ENCODE data around the gene KCNMB2.

KCNMB2 gene

DNA sequence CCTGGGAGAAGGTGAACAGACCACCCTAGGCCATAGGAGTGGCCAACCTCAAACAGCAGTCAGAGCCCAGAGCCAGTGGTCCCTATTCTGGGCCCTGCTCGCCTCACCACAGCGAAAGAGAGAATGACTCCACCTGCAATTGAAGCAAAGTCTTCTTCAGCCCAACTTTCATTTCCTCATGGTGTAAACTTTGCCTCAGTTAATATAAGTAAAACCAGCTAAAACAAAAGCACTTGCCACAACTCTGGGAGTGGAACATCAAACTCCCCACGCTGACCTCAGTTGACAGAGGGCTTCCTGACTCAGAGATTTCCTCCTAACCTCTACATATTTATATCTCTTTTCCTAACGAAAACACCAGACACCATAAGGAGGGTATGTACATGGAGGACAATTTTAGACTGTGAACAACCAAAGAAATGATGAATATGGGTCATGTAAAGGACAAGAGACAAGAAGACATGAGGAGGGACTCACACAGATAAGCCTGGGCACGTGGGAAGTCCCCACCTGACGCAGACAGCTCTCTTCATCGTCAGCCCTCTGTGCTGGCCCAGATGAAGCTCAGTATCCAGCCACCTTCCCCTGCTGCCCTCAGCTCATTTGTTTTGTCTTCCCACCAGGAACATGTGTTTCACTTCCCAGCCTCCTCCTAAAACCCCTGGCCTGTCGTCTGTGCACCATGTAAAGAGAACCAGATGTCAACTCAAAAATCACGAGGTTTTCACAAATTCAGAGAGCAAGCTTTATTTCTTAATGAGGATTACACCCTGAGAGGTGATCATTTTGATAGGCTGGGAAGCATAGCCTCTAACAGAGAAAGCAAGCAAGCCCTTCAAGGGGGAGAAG lies 140.9 kb downstream of the KCNMB2 start:
- no peak overlapping the region for H3K27ac Mint-ChIP-seq
- peaks cover 3% of the 10 kb centered on the region for H3K27me3 Mint-ChIP-seq
- no peaks in the 10 kb centered on the region for H3K4me1 Mint-ChIP-seq
- no peak overlapping the region for H3K4me3 Mint-ChIP-seq
- no peaks in the 10 kb centered on the region for H3K36me3 Mint-ChIP-seq
- no peaks in the 10 kb centered on the region for H3K9me3 Mint-ChIP-seq

DNA sequence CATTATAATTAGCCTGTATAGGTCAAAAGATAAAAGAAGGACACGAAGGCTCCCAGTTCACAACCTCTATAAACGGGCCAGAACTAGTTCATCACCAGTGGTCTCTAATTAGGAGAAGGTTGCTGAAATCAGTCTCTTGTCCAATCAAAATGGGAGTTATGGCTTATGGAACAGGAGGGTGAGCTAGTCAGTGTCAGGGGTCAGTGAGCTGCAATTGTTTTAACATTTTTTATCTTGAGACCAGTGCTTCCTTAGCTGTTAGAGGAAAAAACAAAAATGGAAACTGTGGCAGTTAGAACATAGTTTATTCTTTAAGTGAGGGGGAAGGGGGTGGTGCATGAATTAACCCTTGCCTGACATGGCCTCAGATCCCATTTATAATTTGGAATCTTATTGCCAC lies 141.7 kb downstream of the KCNMB2 start:
- no peaks in the 10 kb centered on the region for H3K36me3 Mint-ChIP-seq
- no peaks in the 10 kb centered on the region for H3K4me1 Mint-ChIP-seq
- no peak overlapping the region for H3K4me3 Mint-ChIP-seq
- no peak overlapping the region for H3K27ac Mint-ChIP-seq
- no peaks in the 10 kb centered on the region for H3K9me3 Mint-ChIP-seq
- H3K27me3 Mint-ChIP-seq: peaks cover 3% of the 10 kb centered on the region

DNA sequence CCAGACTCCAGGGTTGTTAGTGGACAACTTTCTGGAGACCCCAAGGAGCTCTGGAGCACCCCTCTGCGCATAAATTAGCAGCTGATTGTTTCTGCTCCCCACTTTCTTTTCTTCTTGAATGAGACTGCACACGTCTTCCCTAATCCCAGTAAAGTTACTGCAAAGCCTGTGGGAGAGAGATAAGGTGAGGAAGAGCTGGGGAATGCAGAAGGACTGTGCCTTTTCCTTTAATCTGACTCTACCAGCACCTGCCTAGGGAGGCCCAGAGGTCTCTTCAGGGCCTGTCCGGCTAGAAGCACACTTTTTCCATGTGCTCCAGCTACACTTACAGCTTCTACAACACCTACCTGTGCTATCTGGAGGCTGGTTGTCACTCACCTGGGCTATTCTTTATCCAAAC lies 143.8 kb downstream of the KCNMB2 start:
- H3K27me3 Mint-ChIP-seq: peaks cover 3% of the 10 kb centered on the region
- peaks cover 7% of the 10 kb centered on the region for H3K9me3 Mint-ChIP-seq
- no peak overlapping the region for H3K27ac Mint-ChIP-seq
- H3K36me3 Mint-ChIP-seq: no peaks in the 10 kb centered on the region
- H3K4me3 Mint-ChIP-seq: no peak overlapping the region
- no peaks in the 10 kb centered on the region for H3K4me1 Mint-ChIP-seq

DNA sequence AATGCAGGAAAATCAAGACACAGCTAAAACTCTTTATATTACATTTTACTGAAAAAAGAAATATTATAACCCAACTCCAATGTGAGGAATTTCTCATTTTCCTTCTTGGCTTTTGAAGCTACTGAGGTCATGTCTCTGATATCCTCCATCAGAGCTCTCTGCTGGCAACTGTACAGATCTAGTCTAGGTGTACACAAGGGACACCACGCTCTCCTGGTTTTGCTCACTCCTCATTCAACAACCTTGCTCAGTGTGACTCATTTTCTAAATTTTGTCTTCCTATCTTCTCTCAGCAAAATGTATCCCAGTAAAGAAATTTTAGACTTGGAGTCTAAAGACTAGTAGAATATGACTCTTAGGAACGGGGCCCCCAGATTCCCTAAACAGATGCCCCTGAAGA lies 144.3 kb downstream of the KCNMB2 start:
- peaks cover 7% of the 10 kb centered on the region for H3K9me3 Mint-ChIP-seq
- H3K36me3 Mint-ChIP-seq: no peaks in the 10 kb centered on the region
- peaks cover 3% of the 10 kb centered on the region for H3K27me3 Mint-ChIP-seq
- no peaks in the 10 kb centered on the region for H3K4me1 Mint-ChIP-seq
- H3K4me3 Mint-ChIP-seq: no peak overlapping the region
- H3K27ac Mint-ChIP-seq: no peak overlapping the region

DNA sequence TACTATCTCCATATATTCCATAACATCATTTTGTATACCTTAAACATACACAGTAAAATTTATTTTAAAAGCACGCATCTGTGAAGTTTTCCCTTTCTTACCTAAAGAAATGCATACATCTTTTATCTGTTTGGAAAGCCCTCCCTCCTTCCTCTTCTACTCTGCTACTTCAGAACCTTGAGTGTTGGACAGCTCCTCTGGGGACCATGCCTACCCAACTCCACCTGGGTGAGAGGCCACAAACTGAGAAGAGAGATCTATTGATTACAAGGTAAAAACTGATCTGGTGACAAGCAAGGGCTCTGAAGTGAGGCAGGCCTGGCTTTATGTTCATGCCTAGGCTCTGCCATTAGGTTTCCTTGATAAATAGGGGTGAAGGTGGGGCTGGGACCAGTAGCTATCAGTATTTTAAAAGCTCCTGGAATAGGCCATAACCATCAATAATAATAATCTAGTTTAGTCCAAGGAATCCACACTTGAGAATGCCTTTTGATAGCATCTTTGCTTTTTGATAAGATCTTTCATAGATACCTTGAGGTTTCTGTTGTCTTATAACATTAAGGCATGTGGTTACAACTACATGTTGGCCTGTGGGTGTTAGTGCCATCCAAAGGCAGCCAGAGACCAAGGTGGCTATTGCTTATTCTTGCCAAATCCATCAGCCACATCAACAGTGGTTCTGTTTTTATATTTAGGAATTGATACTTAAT lies 148.8 kb downstream of the KCNMB2 start:
- Mint-ChIP-seq H3K36me3 (no peaks in the 10 kb centered on the region), H3K9me3 (peaks cover 7% of the 10 kb centered on the region), H3K4me1 (no peaks in the 10 kb centered on the region), H3K4me3 (no peak overlapping the region), H3K27me3 (peaks cover 2% of the 10 kb centered on the region), H3K27ac (no peak overlapping the region)

DNA sequence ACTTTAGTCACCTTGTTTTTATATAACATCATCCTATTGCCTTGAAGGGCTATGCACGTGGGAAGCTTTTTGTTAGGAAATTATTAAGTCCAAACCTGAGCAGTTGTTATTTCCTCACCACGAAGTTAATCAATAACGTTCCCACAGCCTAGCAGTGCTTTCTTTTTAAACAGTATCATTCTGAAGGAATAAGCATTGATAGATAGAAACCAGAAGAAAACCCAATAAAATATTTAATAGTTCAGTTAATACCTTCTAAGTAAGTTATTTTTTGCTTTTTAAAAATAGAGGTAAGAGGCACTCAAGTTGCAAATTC lies 149.3 kb downstream of the KCNMB2 start:
- H3K9me3 Mint-ChIP-seq: peaks cover 7% of the 10 kb centered on the region
- H3K4me1 Mint-ChIP-seq: no peaks in the 10 kb centered on the region
- H3K4me3 Mint-ChIP-seq: no peak overlapping the region
- no peak overlapping the region for H3K27ac Mint-ChIP-seq
- peaks cover 1% of the 10 kb centered on the region for H3K27me3 Mint-ChIP-seq
- H3K36me3 Mint-ChIP-seq: no peaks in the 10 kb centered on the region

DNA sequence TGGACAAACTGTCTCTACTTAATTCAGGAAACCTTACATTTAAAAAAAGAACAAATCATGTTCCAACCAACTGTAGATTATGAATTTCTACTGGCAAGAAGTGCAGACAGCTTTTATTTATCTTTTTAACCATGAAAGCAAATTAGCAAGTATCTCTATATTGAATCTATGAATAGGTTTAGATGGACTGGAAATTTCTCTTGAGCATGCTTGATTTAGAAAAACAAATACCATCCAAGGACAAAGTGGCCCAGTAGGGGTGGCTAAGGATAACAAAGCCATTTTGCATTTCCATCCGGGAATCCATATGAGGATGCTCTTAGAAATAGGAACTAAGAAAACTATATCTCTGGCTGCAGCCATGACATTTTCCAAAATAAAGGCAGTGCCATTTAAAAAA lies 150.6 kb downstream of the KCNMB2 start:
- Mint-ChIP-seq H3K9me3 (peaks cover 7% of the 10 kb centered on the region), H3K36me3 (no peaks in the 10 kb centered on the region), H3K4me3 (no peak overlapping the region), H3K27me3 (no peaks in the 10 kb centered on the region), H3K4me1 (no peaks in the 10 kb centered on the region), H3K27ac (no peak overlapping the region)

DNA sequence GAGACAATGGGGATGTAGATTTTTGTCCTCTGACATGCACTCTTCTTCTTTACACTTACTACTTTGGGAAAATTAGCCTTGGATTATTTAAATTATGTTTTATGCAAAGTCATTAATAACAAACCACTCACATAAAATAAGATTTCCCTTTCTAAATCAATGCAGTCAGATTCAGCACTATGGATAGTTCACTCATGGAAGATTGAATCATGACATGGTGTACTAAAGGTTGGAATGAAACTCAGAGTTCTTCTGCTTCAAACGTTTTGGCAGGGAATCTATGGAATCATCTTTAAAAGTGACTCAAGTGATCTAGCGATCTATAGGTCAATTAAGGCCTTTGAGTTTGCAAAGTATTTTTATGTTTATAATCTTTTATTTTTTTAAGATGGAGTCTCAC lies 154.3 kb downstream of the KCNMB2 start:
- Mint-ChIP-seq H3K27me3 (no peaks in the 10 kb centered on the region), H3K36me3 (no peaks in the 10 kb centered on the region), H3K27ac (no peak overlapping the region), H3K9me3 (peaks cover 4% of the 10 kb centered on the region), H3K4me1 (no peaks in the 10 kb centered on the region), H3K4me3 (no peak overlapping the region)

DNA sequence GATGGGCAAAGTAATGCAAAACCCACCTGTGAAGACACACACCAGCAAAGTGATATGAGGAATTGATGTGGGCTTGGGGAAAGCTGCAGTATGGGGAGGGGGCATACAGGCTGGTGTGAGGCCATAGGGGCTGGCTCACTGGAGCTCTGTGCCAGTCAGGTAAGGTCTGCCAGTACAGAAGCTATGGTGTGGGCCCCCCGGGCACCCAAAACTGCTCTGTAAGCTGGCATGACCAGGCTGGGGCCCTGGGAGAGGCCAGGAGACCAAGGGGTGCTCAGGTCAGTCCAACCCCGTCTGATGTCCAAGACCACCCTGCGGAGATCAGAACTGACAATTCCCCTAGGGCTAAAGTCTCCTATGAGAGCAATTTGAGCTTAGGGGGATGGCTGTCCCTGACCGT lies 163.1 kb downstream of the KCNMB2 start:
- Mint-ChIP-seq H3K27ac (no peak overlapping the region), H3K9me3 (peaks cover 23% of the 10 kb centered on the region), H3K27me3 (peaks cover 2% of the 10 kb centered on the region)

DNA sequence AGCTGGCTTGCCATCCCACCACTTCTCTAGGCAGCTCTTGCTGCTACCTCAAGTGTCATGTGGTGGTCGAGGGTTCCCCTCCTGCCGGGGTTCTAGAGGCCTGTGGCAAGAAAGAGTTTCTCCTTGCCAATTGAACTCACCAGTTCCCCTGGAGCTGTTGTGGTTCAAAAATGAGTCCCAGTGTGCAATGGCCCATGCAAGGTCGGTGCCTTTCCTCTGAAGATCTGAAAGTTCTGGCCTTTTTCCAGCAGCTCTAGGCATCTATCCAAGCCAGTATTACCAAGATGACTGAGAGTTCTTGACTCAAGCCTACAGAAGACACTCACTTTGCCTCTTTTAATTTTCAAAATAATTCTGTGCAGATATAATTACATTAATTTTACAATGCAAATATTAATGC lies 163.6 kb downstream of the KCNMB2 start:
- Mint-ChIP-seq H3K36me3 (no peaks in the 10 kb centered on the region), H3K27ac (no peak overlapping the region), H3K4me3 (no peak overlapping the region), H3K9me3 (peaks cover 23% of the 10 kb centered on the region), H3K4me1 (no peaks in the 10 kb centered on the region), H3K27me3 (peaks cover 2% of the 10 kb centered on the region)

More for the DNA sequence above, 163.1 kb downstream of the KCNMB2 start:
- no peaks in the 10 kb centered on the region for H3K36me3 Mint-ChIP-seq
- no peak overlapping the region for H3K4me3 Mint-ChIP-seq
- H3K4me1 Mint-ChIP-seq: no peaks in the 10 kb centered on the region

DNA sequence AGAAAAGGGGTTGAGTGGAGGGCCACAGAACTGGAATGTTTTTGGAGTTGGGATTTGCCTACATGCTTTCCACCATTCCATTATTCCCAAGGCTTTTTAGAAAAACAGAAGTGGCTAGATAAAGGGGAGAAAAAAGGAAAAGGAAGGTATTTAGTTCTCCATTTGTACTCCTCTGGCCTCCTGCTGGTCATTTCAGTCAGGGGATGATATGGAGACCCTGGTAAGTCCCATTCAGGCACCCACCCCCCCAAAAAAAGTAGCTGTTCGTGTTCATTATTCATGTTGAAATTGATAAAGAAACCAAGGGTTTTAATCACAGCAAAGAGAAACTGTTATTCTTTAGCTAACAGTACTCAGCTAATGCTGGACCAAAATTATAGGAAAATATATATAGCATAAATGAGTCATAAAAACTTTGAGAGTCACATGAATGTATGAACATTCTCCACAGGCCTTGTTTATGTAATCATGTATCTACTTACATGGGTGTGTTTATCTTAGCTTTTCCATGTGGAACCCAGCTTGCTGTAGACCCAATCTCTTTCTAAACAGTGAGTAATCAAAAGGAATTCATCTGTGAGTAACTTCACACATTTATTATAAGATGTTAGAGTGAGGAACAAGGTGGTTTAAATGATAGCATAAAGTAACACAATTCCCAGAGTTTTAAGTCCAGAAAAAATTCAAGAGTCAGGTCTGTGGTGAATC lies 167.2 kb downstream of the KCNMB2 start:
- H3K27ac Mint-ChIP-seq: no peak overlapping the region
- H3K27me3 Mint-ChIP-seq: peaks cover 2% of the 10 kb centered on the region
- H3K4me1 Mint-ChIP-seq: peaks cover 8% of the 10 kb centered on the region
- peaks cover 6% of the 10 kb centered on the region for H3K9me3 Mint-ChIP-seq
- no peak overlapping the region for H3K4me3 Mint-ChIP-seq
- H3K36me3 Mint-ChIP-seq: no peaks in the 10 kb centered on the region

DNA sequence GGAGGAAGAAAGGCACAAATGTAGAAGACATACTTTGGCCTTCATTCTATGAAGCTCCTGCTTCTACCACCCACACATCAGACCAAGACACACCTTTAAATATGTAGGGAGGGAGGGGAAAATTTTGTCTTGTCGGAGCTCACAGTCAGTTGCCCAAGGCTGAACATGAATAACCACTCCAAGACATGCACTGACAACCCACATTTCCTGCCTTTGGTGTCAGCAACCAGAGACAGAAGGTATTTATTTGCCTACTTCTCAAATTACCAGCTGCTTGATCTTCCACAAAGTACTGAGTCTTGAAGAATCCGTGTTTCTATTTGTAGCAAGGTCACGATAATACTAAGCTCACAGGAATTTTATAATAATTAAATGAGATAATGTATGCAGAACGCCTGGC lies 169.7 kb downstream of the KCNMB2 start:
- peaks cover 8% of the 10 kb centered on the region for H3K4me1 Mint-ChIP-seq
- H3K27me3 Mint-ChIP-seq: peaks cover 2% of the 10 kb centered on the region
- no peaks in the 10 kb centered on the region for H3K36me3 Mint-ChIP-seq
- H3K9me3 Mint-ChIP-seq: no peaks in the 10 kb centered on the region
- H3K27ac Mint-ChIP-seq: no peak overlapping the region
- H3K4me3 Mint-ChIP-seq: no peak overlapping the region

DNA sequence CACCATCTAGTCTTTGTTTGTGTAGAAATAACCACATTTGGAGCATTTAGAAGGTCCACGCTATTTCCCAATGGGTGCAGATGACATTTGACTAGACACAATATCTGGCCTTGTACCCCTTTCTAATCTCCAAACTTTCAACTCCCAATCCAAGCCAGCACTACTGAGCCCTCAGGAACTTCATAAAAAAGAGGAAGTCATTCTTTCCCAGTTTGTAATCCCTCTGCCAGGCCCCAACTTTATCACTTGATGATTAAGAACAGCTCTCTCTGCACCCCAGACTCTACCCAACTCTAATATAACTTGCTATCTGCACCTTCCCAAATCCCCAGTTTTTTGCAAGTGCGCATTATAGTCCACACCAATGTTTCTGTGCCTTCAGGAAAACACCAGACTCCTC lies 170.2 kb downstream of the KCNMB2 start:
- no peaks in the 10 kb centered on the region for H3K9me3 Mint-ChIP-seq

DNA sequence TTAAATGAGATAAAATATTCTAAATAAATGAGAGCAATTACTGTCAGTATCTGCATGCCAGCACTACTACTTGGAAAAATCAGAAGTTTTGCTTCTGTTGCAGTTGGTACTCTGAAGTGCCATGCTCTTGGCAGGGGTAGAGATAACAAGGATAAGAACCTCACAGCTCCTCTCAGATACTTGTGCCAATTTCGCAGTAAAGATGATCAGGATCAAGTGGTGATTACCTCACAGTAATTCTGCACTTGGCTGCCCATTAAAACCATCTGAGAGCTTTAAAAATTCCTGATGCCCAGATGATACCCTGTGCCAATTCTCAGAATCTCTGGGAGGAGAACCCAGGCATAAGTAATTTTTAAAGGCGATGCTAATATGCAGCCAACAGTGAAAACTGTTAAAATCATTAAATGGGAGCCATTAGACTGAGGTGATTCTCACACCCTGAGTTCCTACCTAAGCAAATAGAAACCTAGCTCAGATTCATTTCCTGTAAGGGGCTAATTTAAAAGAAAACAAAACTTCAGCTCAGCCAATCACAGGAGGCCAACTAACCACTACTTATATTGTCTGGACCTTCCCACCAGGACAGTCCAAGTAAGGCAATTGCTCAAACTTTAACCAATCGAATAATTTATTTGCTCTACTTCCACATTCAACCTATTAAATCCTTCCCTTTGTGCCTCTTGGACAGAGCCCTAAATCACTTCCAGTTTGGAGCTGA lies 171.2 kb downstream of the KCNMB2 start:
- Mint-ChIP-seq H3K4me3 (no peak overlapping the region), H3K36me3 (no peaks in the 10 kb centered on the region), H3K9me3 (no peaks in the 10 kb centered on the region), H3K4me1 (peaks cover 8% of the 10 kb centered on the region), H3K27ac (no peak overlapping the region), H3K27me3 (peaks cover under 1% of the 10 kb centered on the region)

More for the DNA sequence above, 170.2 kb downstream of the KCNMB2 start:
- peaks cover 2% of the 10 kb centered on the region for H3K27me3 Mint-ChIP-seq
- H3K4me3 Mint-ChIP-seq: no peak overlapping the region
- H3K36me3 Mint-ChIP-seq: no peaks in the 10 kb centered on the region
- H3K4me1 Mint-ChIP-seq: peaks cover 8% of the 10 kb centered on the region
- H3K27ac Mint-ChIP-seq: no peak overlapping the region

DNA sequence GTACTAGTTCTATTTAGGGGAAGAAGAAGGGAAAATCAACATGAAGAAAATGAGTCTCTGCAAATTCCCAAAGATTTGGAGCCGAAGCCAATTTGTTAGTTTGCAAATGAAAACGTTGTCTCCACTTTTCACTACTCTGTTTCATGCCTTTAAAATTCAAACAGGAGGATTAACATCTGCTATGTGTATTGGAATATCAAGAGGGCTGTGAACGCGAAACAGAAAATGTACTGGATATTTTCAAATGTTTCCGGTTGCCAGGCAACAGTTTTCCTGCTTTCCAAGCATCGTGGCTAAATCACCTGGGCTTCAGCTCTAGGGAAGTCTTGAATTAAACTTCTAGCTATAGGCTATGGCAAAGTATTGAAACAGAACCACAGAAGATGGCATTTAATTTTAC lies 172.8 kb downstream of the KCNMB2 start:
- no peaks in the 10 kb centered on the region for H3K9me3 Mint-ChIP-seq
- no peaks in the 10 kb centered on the region for H3K36me3 Mint-ChIP-seq
- no peak overlapping the region for H3K4me3 Mint-ChIP-seq
- no peaks in the 10 kb centered on the region for H3K27me3 Mint-ChIP-seq
- H3K27ac Mint-ChIP-seq: no peak overlapping the region
- H3K4me1 Mint-ChIP-seq: peaks cover 8% of the 10 kb centered on the region
